ENCODE results near the gene PITPNC1. TPM values are rescaled to one million over a fixed set of nuclear protein-coding genes. Genes with fewer than 3 reads are reported as not detected.
"Not testable (repeated sequence)": the region's sequence is repeated elsewhere in the genome, so short reads cannot be mapped to it uniquely, and the experiment has no call there.

Gene PITPNC1
- total RNA-seq, 1 donor from 2014 or later = 8.1 TPM

GRCh38 chr17:67700725-67701119 lies 323.6 kb downstream of the PITPNC1 start:
- intact Hi-C loops (cut with DNase I) = no loop called here
- no peak for TF ChIP-seq POLR2AphosphoS5 (IDR thresholded peaks at IDR 0.05; ENCODE audit: insufficient read depth in 1 of 2, low read depth in 1 of 2)
- no peak for TF ChIP-seq CTCF (IDR thresholded peaks at IDR 0.05)
- no peak for TF ChIP-seq POLR2A (IDR thresholded peaks at IDR 0.05)
- H3K4me3 ChIP-seq = no peak overlapping the region
- no peaks in the 10 kb centered on the region for H3K36me3 ChIP-seq
- H3K9me3 ChIP-seq = no peaks in the 10 kb centered on the region
- no peak for DNase-seq (ENCODE audit: extremely low spot score in 2 of 2)
- H3K27ac ChIP-seq = no peak overlapping the region
- no peaks in the 10 kb centered on the region for H3K4me1 ChIP-seq
- no peaks in the 10 kb centered on the region for H3K27me3 ChIP-seq

- H3K27me3 ChIP-seq; H3K27ac ChIP-seq; H3K9me3 ChIP-seq; DNase-seq (ENCODE audit: extremely low spot score in 2 of 2); H3K4me3 ChIP-seq; intact Hi-C loops (cut with DNase I); H3K4me1 ChIP-seq; H3K36me3 ChIP-seq: not testable (repeated sequence)
Measured at GRCh38 chr17:67702861-67703260, 325.8 kb downstream of the PITPNC1 start.

- intact Hi-C loops (cut with DNase I) = no loop called here
- H3K4me3 ChIP-seq = no peak overlapping the region
- no peaks in the 10 kb centered on the region for H3K27me3 ChIP-seq
- H3K36me3 ChIP-seq = no peaks in the 10 kb centered on the region
- no peaks in the 10 kb centered on the region for H3K9me3 ChIP-seq
- no peak overlapping the region for H3K27ac ChIP-seq
- DNase-seq (ENCODE audit: extremely low spot score in 2 of 2) = no peak
- no peak for TF ChIP-seq POLR2A (IDR thresholded peaks at IDR 0.05)
- TF ChIP-seq CTCF (IDR thresholded peaks at IDR 0.05) = no peak
- TF ChIP-seq POLR2AphosphoS5 (IDR thresholded peaks at IDR 0.05; ENCODE audit: insufficient read depth in 1 of 2, low read depth in 1 of 2) = no peak
- H3K4me1 ChIP-seq = no peaks in the 10 kb centered on the region
Measured at GRCh38 chr17:67707442-67707841, 330.4 kb downstream of the PITPNC1 start.

GRCh38 chr17:67708378-67708777 lies 331.3 kb downstream of the PITPNC1 start:
- Histone ChIP-seq H3K4me3 (no peak overlapping the region), H3K4me1 (no peaks in the 10 kb centered on the region), H3K36me3 (no peaks in the 10 kb centered on the region), H3K27me3 (no peaks in the 10 kb centered on the region), H3K27ac (no peak overlapping the region), H3K9me3 (no peaks in the 10 kb centered on the region)
- TF ChIP-seq POLR2A (IDR thresholded peaks at IDR 0.05) = no peak
- TF ChIP-seq CTCF (IDR thresholded peaks at IDR 0.05) = no peak
- no peak for TF ChIP-seq POLR2AphosphoS5 (IDR thresholded peaks at IDR 0.05; ENCODE audit: insufficient read depth in 1 of 2, low read depth in 1 of 2)
- intact Hi-C loops (cut with DNase I) = no loop called here
- no peak for DNase-seq (ENCODE audit: extremely low spot score in 2 of 2)

GRCh38 chr17:67711916-67712315 lies 334.8 kb downstream of the PITPNC1 start:
- Histone ChIP-seq H3K27ac (no peak overlapping the region), H3K4me1 (peaks cover 2% of the 10 kb centered on the region), H3K36me3 (no peaks in the 10 kb centered on the region), H3K27me3 (no peaks in the 10 kb centered on the region), H3K4me3 (no peak overlapping the region), H3K9me3 (no peaks in the 10 kb centered on the region)
- TF ChIP-seq CTCF (IDR thresholded peaks at IDR 0.05) = no peak
- TF ChIP-seq POLR2A (IDR thresholded peaks at IDR 0.05) = no peak
- no peak for TF ChIP-seq POLR2AphosphoS5 (IDR thresholded peaks at IDR 0.05; ENCODE audit: insufficient read depth in 1 of 2, low read depth in 1 of 2)
- intact Hi-C loops (cut with DNase I) = no loop called here
- DNase-seq (ENCODE audit: extremely low spot score in 2 of 2) = no peak

- TF ChIP-seq CTCF (IDR thresholded peaks at IDR 0.05) = no peak
- intact Hi-C loops (cut with DNase I) = no loop called here
- Histone ChIP-seq H3K4me1 (peaks cover 6% of the 10 kb centered on the region), H3K36me3 (no peaks in the 10 kb centered on the region), H3K27ac (no peak overlapping the region), H3K27me3 (no peaks in the 10 kb centered on the region), H3K9me3 (no peaks in the 10 kb centered on the region), H3K4me3 (no peak overlapping the region)
- DNase-seq (ENCODE audit: extremely low spot score in 2 of 2) = no peak
Measured at GRCh38 chr17:67712375-67712774, 335.3 kb downstream of the PITPNC1 start.
